HG02588 (cell line): ENCODE results near the gene FGF13.

Experiments
- ATAC-seq: cut with Tn5 transposase; IDR thresholded peaks from one replicate; pipeline ENCODE4 v1.9.1; 2021; ENCODE audit warnings: mild to moderate bottlenecking, moderate library complexity; ENCODE audit not compliant: unreplicated experiment

The FGF13 gene

DNA sequence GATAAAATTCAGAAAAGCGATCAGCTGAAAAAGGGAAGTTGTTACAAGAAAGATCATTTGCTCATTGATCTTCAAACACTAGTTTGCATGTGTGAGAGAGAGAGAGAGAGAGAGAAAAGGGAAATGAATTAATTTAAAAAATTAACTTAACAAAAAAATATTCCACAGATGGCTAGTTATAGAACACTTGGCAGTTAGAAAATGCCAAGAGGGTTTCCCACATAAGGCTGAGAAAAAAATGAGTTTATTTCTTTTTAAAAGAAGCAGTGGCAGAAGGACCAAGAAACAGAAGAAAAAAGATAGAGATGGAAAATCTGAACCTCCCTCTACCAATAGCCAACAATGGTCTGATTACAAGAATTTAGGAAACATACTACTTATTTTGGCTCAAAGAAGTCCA is 47.1 kb downstream of the FGF13 start:
- ATAC-seq: no peak

GRCh38 chrX:138664016-138664415 is 47.5 kb downstream of the FGF13 start:
- no peak for ATAC-seq

DNA sequence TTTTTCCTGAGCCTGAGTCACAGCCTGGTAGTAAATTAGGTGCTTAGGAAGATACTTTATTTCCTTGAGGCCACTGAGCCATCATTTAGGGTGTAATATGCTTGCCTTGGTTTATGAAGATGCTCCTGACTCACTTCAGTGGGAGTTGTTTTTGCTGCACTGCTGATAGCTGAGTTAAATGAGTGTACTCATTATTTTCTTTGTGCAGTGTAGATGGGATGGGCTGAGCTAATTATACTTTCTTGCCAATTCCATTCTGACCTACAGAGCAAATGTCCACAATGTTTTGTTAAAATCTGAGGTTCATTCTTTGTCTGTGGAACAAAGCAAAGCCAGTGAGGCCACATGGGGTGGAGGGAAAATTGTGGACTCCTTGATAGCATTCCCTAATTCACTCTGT is 60.0 kb downstream of the FGF13 start:
- ATAC-seq: no peak

DNA sequence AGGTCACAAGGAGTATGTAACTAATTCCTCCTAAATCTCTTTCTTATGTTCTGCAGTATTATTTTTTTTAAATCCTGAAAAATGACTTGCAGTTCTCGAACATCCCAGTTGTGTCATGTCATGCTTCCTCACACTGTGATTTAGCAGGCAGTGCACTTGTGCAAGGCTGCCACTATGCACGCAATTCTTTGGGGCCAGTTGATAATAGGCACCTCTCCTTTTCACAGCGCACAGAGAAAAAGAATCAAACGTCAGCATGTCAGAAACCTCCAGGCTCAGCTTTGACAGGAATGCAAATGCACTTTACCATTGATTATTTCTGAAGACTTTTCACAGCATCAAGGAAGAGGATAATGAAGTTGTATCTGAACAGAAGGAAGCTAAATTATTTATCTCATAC is 62.9 kb downstream of the FGF13 start:
- ATAC-seq: no peak

DNA sequence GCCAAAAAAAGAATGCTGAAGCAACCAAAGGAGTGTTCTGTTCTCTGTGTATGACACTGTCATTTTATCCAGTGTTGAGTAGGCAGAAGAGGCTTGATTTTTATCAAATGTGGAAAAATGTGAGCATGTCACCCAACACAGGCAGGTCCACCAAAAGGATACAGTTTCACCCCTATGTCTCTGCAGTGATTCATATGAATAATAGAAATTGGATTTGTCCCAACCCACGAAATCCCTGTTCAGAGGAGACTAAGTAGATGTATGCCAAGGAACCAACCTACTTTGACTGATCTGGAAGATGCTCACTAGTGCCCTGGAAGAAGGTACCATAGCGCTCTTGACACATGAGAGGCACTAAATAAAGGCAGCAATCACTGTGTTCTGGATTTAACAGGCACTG is 72.5 kb downstream of the FGF13 start:
- no peak for ATAC-seq
